Liver (tissue), 3 donors: ENCODE measurements around the gene TTLL5.

Experiments
- FOXA1 ChIP-seq: IDR thresholded peaks from 2 replicates; pipeline ENCODE4 v1.6.1; 2016; ENCODE audit warnings: antibody characterized with exemption
- HNF4A ChIP-seq, 2 donors: conservative IDR thresholded peaks; 2 replicates each; pipeline ENCODE4 v1.6.1; 2016; ENCODE audit warnings: antibody characterized with exemption in 2 of 2, mild to moderate bottlenecking in 2 of 2
- SP1 ChIP-seq: IDR thresholded peaks from 2 replicates; pipeline ENCODE4 v1.6.1; 2018; ENCODE audit warnings: antibody characterized with exemption, mild to moderate bottlenecking
- TAF1 ChIP-seq: conservative IDR thresholded peaks from 2 replicates; pipeline ENCODE4 v1.6.1; 2016; ENCODE audit warnings: antibody characterized with exemption, mild to moderate bottlenecking
- TF ChIP-seq, protein P1 (sequence below): fragments of 150-350 bp; IDR thresholded peaks from 2 replicates; pipeline ENCODE4 v1.5.1; 2017; ENCODE audit warnings: improper control_type of control experiment, low read depth, low read length; ENCODE audit not compliant: missing input control
- TF ChIP-seq, protein P2 (sequence below): IDR thresholded peaks from 2 replicates; pipeline ENCODE4 v1.6.1; 2016; ENCODE audit warnings: antibody characterized with exemption
- TF ChIP-seq, protein P3 (sequence below): IDR thresholded peaks from 2 replicates; pipeline ENCODE4 v1.6.1; 2016; ENCODE audit warnings: antibody characterized with exemption
- TF ChIP-seq, protein P4 (sequence below): IDR thresholded peaks from 2 replicates; pipeline ENCODE4 v1.6.1; 2016; ENCODE audit warnings: antibody characterized with exemption, mild to moderate bottlenecking
- TF ChIP-seq, protein P5 (sequence below): IDR thresholded peaks from 2 replicates; pipeline ENCODE4 v1.6.1; 2016; ENCODE audit warnings: antibody characterized with exemption
- donor health status: healthy.
- donor health status: healthy.

DNA sequence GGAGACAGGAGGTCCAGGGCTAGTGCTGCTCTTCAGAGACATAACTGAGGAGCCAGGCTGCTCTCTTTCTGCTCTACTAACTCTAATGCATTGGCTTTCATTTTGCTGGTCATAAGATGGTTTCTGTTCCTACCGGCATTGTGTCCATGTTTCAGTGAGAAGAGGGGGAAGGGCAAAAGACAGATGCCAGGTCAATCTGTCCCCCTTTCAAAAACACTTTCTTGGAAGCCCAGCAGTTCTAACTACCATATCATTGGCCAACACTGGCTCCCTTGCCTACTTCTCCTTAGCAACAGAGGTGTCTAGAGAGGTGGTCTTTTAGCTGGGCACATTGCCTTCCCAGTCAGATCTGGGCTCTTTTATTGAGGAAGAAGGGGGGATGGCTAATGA lies 256.9 kb downstream of the TTLL5 start:
- TF ChIP-seq, protein P1, sequence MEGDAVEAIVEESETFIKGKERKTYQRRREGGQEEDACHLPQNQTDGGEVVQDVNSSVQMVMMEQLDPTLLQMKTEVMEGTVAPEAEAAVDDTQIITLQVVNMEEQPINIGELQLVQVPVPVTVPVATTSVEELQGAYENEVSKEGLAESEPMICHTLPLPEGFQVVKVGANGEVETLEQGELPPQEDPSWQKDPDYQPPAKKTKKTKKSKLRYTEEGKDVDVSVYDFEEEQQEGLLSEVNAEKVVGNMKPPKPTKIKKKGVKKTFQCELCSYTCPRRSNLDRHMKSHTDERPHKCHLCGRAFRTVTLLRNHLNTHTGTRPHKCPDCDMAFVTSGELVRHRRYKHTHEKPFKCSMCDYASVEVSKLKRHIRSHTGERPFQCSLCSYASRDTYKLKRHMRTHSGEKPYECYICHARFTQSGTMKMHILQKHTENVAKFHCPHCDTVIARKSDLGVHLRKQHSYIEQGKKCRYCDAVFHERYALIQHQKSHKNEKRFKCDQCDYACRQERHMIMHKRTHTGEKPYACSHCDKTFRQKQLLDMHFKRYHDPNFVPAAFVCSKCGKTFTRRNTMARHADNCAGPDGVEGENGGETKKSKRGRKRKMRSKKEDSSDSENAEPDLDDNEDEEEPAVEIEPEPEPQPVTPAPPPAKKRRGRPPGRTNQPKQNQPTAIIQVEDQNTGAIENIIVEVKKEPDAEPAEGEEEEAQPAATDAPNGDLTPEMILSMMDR, result no peak
- TF ChIP-seq TAF1 (no peak), FOXA1 (no peak), SP1 (no peak), HNF4A (conservative IDR thresholded peaks at IDR 0.05) (no peak)
- TF ChIP-seq, protein P2, sequence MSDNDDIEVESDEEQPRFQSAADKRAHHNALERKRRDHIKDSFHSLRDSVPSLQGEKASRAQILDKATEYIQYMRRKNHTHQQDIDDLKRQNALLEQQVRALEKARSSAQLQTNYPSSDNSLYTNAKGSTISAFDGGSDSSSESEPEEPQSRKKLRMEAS, result no peak
- TF ChIP-seq, protein P3, sequence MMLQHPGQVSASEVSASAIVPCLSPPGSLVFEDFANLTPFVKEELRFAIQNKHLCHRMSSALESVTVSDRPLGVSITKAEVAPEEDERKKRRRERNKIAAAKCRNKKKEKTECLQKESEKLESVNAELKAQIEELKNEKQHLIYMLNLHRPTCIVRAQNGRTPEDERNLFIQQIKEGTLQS, result no peak
- TF ChIP-seq, protein P4, sequence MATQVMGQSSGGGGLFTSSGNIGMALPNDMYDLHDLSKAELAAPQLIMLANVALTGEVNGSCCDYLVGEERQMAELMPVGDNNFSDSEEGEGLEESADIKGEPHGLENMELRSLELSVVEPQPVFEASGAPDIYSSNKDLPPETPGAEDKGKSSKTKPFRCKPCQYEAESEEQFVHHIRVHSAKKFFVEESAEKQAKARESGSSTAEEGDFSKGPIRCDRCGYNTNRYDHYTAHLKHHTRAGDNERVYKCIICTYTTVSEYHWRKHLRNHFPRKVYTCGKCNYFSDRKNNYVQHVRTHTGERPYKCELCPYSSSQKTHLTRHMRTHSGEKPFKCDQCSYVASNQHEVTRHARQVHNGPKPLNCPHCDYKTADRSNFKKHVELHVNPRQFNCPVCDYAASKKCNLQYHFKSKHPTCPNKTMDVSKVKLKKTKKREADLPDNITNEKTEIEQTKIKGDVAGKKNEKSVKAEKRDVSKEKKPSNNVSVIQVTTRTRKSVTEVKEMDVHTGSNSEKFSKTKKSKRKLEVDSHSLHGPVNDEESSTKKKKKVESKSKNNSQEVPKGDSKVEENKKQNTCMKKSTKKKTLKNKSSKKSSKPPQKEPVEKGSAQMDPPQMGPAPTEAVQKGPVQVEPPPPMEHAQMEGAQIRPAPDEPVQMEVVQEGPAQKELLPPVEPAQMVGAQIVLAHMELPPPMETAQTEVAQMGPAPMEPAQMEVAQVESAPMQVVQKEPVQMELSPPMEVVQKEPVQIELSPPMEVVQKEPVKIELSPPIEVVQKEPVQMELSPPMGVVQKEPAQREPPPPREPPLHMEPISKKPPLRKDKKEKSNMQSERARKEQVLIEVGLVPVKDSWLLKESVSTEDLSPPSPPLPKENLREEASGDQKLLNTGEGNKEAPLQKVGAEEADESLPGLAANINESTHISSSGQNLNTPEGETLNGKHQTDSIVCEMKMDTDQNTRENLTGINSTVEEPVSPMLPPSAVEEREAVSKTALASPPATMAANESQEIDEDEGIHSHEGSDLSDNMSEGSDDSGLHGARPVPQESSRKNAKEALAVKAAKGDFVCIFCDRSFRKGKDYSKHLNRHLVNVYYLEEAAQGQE, result no peak
- TF ChIP-seq, protein P5, sequence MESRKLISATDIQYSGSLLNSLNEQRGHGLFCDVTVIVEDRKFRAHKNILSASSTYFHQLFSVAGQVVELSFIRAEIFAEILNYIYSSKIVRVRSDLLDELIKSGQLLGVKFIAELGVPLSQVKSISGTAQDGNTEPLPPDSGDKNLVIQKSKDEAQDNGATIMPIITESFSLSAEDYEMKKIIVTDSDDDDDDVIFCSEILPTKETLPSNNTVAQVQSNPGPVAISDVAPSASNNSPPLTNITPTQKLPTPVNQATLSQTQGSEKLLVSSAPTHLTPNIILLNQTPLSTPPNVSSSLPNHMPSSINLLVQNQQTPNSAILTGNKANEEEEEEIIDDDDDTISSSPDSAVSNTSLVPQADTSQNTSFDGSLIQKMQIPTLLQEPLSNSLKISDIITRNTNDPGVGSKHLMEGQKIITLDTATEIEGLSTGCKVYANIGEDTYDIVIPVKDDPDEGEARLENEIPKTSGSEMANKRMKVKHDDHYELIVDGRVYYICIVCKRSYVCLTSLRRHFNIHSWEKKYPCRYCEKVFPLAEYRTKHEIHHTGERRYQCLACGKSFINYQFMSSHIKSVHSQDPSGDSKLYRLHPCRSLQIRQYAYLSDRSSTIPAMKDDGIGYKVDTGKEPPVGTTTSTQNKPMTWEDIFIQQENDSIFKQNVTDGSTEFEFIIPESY, result no peak
